Measurements from ENCODE around the gene ACTN2.

GRCh38 chr1:236670060-236670459 lies 16.2 kb upstream of the ACTN2 start:
- TF ChIP-seq POLR2AphosphoS5 (IDR thresholded peaks at IDR 0.05; ENCODE audit: borderline replicate concordance, low read depth, low read length), result no peak
- TF ChIP-seq EZH2 (IDR thresholded peaks at IDR 0.05), result no peak
- TF ChIP-seq FOXP2 (optimal IDR thresholded peaks at IDR 0.05; ENCODE audit: control extremely low read depth, extremely low read length, insufficient read depth), result no peak
